Retinal pigment epithelial cell (primary cell): Measurements from ENCODE around the gene HAUS3.

Experiments used
- DNase-seq: peaks from one replicate; pipeline ENCODE4 v3.0.0-alpha.2; 2010; ENCODE audit warnings: low read depth
- H3K4me3 ChIP-seq: 2 replicates; pipeline ENCODE4 v1.5.1; 2011; ENCODE audit warnings: mild to moderate bottlenecking, low read length, control low read depth, moderate library complexity
- TF ChIP-seq, protein P1 (sequence below): conservative IDR thresholded peaks from 2 replicates; pipeline ENCODE4 v1.5.1; 2011; ENCODE audit warnings: low read depth, low read length, control low read depth, inconsistent platforms

Gene HAUS3

DNA sequence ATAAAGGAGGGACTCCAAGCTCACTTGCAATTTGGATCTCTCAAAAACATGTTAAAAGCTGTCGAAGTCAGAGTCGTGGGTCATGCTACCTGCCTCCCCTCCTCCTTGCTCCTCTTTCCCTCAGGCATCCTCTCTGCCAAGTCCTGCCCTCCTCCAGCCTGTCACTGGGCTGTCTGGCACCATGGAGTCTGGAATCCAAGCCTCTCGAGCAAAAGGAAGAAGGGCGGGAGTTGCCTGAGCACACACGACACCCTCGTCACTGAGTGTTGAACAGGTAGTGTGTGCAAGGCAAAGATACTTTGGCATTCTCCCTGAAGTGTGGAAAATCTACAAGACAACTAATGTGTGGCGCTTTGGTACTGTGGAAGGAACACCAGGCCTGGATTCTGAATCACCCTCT, 62.2 kb downstream of the HAUS3 start:
- no peak overlapping the region for H3K4me3 ChIP-seq
- TF ChIP-seq, protein P1, sequence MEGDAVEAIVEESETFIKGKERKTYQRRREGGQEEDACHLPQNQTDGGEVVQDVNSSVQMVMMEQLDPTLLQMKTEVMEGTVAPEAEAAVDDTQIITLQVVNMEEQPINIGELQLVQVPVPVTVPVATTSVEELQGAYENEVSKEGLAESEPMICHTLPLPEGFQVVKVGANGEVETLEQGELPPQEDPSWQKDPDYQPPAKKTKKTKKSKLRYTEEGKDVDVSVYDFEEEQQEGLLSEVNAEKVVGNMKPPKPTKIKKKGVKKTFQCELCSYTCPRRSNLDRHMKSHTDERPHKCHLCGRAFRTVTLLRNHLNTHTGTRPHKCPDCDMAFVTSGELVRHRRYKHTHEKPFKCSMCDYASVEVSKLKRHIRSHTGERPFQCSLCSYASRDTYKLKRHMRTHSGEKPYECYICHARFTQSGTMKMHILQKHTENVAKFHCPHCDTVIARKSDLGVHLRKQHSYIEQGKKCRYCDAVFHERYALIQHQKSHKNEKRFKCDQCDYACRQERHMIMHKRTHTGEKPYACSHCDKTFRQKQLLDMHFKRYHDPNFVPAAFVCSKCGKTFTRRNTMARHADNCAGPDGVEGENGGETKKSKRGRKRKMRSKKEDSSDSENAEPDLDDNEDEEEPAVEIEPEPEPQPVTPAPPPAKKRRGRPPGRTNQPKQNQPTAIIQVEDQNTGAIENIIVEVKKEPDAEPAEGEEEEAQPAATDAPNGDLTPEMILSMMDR = no peak
- DNase-seq = no peak

DNA sequence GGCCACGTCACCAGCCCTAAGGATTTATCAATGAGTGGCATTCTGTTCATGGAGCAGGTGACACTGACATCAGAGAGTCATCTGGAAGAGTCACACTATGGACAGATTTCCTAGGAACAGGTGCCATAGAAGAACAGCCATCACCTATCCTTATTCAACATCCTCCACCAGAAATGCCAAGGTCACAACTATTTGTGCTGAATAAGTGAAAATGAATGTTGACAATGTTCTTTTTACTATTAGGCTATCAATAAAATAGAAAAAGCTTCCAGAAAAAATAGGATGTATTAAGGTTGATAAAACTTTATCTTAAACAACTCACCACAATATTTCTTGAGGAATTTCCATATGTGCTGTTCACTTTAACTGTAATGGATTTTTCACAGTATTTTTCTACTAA, 62.9 kb downstream of the HAUS3 start:
- TF ChIP-seq, protein P1 = no peak
- no peak for DNase-seq
- H3K4me3 ChIP-seq = no peak overlapping the region
